ENCODE results near the gene TMEM217. TPM values are rescaled to one million over a fixed set of nuclear protein-coding genes. Genes with fewer than 3 reads are reported as not detected.

Gene TMEM217
- total RNA-seq, 1 donor from 2014 or later, result 4.0 TPM

DNA sequence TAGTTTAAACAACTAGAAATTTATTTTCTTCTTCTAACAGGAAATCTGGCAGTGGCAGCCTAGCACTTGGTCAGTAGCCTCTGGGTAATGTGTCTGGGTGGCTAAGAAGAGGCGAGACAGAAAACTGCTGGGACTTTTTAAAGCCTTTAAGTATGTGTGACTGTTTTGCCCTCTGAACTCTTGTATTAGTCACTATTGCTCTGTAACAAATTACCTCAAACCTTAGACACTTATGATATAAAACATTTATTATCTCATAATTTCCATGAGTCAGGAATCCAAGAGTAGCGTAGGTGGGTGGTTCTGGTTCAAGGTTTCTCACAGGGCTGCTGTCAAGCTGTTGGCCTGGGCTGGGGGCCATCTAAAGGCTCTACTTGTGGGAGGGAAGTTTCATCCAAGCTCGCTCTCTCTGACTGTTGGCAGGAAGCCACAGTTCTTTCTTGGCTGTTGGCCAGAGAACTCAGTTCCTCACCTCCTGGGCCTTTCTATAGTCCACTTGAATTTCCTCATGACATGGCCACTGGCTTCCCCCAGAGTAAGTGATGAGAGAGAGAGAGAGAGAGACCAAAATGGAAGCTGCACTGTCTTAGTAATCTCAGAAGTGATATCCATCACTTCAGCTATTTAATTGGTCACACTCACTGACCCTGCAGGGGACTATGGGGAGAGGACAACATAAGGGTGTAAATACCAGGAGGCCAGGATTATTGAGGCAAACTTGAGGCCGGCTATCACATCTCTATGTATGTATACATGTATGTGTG is 17.8 kb downstream of the TMEM217 start:
- Mint-ChIP-seq H3K4me1 (ENCODE audit: low read depth) (peaks cover 70% of the 10 kb centered on the region), H3K27me3 (ENCODE audit: low read depth) (no peaks in the 10 kb centered on the region)
- TF ChIP-seq, protein P1, sequence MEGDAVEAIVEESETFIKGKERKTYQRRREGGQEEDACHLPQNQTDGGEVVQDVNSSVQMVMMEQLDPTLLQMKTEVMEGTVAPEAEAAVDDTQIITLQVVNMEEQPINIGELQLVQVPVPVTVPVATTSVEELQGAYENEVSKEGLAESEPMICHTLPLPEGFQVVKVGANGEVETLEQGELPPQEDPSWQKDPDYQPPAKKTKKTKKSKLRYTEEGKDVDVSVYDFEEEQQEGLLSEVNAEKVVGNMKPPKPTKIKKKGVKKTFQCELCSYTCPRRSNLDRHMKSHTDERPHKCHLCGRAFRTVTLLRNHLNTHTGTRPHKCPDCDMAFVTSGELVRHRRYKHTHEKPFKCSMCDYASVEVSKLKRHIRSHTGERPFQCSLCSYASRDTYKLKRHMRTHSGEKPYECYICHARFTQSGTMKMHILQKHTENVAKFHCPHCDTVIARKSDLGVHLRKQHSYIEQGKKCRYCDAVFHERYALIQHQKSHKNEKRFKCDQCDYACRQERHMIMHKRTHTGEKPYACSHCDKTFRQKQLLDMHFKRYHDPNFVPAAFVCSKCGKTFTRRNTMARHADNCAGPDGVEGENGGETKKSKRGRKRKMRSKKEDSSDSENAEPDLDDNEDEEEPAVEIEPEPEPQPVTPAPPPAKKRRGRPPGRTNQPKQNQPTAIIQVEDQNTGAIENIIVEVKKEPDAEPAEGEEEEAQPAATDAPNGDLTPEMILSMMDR (IDR thresholded peaks at IDR 0.05), result no peak

DNA sequence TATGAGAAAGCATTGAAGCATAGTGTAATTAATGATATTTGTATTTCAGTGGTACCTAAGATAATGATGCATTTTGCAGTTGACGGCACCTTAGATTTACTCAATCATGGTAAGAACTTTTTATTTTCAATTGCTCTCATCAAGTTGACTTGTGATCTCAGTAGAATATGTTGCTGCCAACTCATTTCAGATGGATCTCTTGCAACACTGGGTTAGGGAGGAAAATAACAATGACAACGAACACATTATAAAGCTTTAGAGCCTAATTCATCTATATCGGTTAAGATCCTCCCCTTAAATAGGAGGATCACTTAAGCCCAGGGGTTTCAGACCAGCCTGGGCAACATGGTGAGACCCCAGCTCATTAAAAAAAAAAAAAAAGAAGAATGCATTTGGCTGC is 18.4 kb downstream of the TMEM217 start:
- Mint-ChIP-seq H3K4me3 (ENCODE audit: unreplicated experiment) (no peak overlapping the region), H3K27ac (ENCODE audit: unreplicated experiment) (peak overlapping the region; percentile 100), H3K9me3 (ENCODE audit: low read depth) (peaks cover 2% of the 10 kb centered on the region), H3K36me3 (ENCODE audit: low read depth) (no peaks in the 10 kb centered on the region), H3K27me3 (ENCODE audit: low read depth) (no peaks in the 10 kb centered on the region), H3K4me1 (ENCODE audit: low read depth) (peaks cover 64% of the 10 kb centered on the region)
- DNase-seq (ENCODE audit: low spot score), result no peak
- TF ChIP-seq, protein P1 (IDR thresholded peaks at IDR 0.05), result no peak

More for the DNA sequence above, 17.8 kb downstream of the TMEM217 start:
- Mint-ChIP-seq H3K36me3 (ENCODE audit: low read depth) (no peaks in the 10 kb centered on the region), H3K9me3 (ENCODE audit: low read depth) (peaks cover 2% of the 10 kb centered on the region), H3K27ac (ENCODE audit: unreplicated experiment) (peak overlapping the region; percentile 100), H3K4me3 (ENCODE audit: unreplicated experiment) (no peak overlapping the region)
- DNase-seq (ENCODE audit: low spot score), result no peak

DNA sequence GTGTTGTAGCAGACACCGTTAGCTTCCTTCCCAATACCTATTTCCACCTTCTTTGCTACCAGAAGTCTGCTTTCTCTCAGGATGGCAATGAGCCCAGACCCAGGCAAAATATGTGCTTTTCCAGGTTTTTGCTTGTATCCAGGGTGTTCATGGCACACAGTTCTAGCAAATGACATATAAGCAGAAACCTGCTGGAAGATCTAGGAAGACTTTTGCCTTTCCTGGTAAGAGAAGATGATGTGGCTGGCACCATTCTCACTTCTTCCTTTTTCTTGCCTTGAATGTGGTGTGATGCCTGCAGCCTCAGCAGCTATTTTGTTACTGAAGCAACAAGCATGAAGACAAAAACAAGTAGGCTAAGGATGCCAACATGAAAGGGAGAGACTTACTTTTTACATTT is 19.6 kb downstream of the TMEM217 start:
- Mint-ChIP-seq H3K27me3 (ENCODE audit: low read depth) (no peaks in the 10 kb centered on the region), H3K27ac (ENCODE audit: unreplicated experiment) (peak overlapping the region; percentile 100), H3K4me1 (ENCODE audit: low read depth) (peaks cover 53% of the 10 kb centered on the region), H3K36me3 (ENCODE audit: low read depth) (no peaks in the 10 kb centered on the region), H3K4me3 (ENCODE audit: unreplicated experiment) (no peak overlapping the region), H3K9me3 (ENCODE audit: low read depth) (peaks cover 2% of the 10 kb centered on the region)
- TF ChIP-seq, protein P1 (IDR thresholded peaks at IDR 0.05), result no peak
- DNase-seq (ENCODE audit: low spot score), result no peak

DNA sequence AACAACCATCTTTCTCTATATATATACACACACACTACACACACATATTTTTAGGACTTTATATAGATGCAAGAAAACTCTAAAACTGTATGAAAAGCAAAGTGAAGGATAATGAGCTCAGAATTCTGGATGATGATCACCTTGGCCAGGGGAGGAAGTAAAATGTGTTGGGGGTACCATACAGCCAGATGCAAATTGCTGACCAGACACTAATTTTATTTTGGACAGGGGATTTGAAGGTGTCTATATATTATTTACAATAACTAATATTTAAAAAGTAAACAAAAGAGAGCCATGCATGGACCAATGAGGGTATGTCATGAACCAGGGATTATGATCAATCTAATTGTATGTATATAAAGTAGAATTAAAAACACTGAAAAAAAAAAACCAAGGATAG is 20.2 kb downstream of the TMEM217 start:
- DNase-seq (ENCODE audit: low spot score), result no peak
- H3K4me3 Mint-ChIP-seq (ENCODE audit: unreplicated experiment), result no peak overlapping the region
- peak overlapping the region; percentile 59 for H3K27ac Mint-ChIP-seq (ENCODE audit: unreplicated experiment)
- no peaks in the 10 kb centered on the region for H3K27me3 Mint-ChIP-seq (ENCODE audit: low read depth)
- TF ChIP-seq, protein P1 (IDR thresholded peaks at IDR 0.05), result no peak
- H3K4me1 Mint-ChIP-seq (ENCODE audit: low read depth), result peaks cover 47% of the 10 kb centered on the region
- peaks cover 2% of the 10 kb centered on the region for H3K9me3 Mint-ChIP-seq (ENCODE audit: low read depth)
- no peaks in the 10 kb centered on the region for H3K36me3 Mint-ChIP-seq (ENCODE audit: low read depth)

DNA sequence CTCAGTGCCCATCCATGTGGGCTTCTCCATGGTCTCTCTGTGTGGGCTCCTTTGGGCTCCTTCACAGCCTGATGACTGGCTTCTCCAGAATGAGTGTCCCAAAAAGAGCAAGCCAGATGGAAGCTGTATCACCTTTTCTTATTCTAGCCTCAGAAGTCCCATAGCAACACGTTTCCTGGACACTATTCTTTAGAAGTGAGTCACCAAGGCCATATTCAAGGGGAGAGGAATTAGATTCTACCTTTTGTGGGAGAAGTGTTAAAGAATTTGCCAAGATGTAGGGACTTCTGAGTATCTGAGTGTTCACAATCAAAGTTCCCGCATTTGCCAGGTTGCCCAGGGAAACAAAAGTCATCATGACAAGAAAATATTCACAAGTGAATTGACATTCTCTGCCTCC is 21.0 kb downstream of the TMEM217 start:
- Mint-ChIP-seq H3K36me3 (ENCODE audit: low read depth) (no peaks in the 10 kb centered on the region), H3K9me3 (ENCODE audit: low read depth) (peaks cover 2% of the 10 kb centered on the region), H3K27me3 (ENCODE audit: low read depth) (no peaks in the 10 kb centered on the region), H3K4me1 (ENCODE audit: low read depth) (peaks cover 38% of the 10 kb centered on the region), H3K4me3 (ENCODE audit: unreplicated experiment) (no peak overlapping the region), H3K27ac (ENCODE audit: unreplicated experiment) (peak overlapping the region; percentile 34)
- TF ChIP-seq, protein P1 (IDR thresholded peaks at IDR 0.05), result no peak
- no peak for DNase-seq (ENCODE audit: low spot score)

All from chondrocyte (in vitro differentiated cells).